ENCODE measurements around the gene UVRAG.

UVRAG gene

GRCh38 chr11:75820645-75821044 lies 5.6 kb downstream of the UVRAG start:
- H3K9ac ChIP-seq = no peak overlapping the region
- peaks cover 10% of the 10 kb centered on the region for H3K4me1 ChIP-seq
- no peak overlapping the region for H3K27ac ChIP-seq
- peaks cover 37% of the 10 kb centered on the region for H3K79me2 ChIP-seq
- H3K36me3 ChIP-seq (ENCODE audit: control insufficient read depth, insufficient read depth, low read length) = no peaks in the 10 kb centered on the region
- H3K4me2 ChIP-seq (ENCODE audit: low read length) = no peak overlapping the region
- no peaks in the 10 kb centered on the region for H3K27me3 ChIP-seq (ENCODE audit: control insufficient read depth, insufficient read depth, low read length)
- TF ChIP-seq CTCF (IDR thresholded peaks at IDR 0.05) = no peak
- no peak overlapping the region for H3K4me3 ChIP-seq (ENCODE audit: low read depth, low read length)
- no peak overlapping the region for H2AFZ ChIP-seq
- H3K9me3 ChIP-seq (ENCODE audit: control insufficient read depth, low read length) = no peaks in the 10 kb centered on the region

- Histone ChIP-seq H3K9ac (no peak overlapping the region), H3K9me3 (ENCODE audit: control insufficient read depth, low read length) (no peaks in the 10 kb centered on the region), H3K27ac (no peak overlapping the region), H2AFZ (no peak overlapping the region), H3K27me3 (ENCODE audit: control insufficient read depth, insufficient read depth, low read length) (no peaks in the 10 kb centered on the region), H3K79me2 (peaks cover 31% of the 10 kb centered on the region), H3K4me2 (ENCODE audit: low read length) (no peak overlapping the region), H3K36me3 (ENCODE audit: control insufficient read depth, insufficient read depth, low read length) (no peaks in the 10 kb centered on the region), H3K4me3 (ENCODE audit: low read depth, low read length) (no peak overlapping the region), H3K4me1 (peaks cover 6% of the 10 kb centered on the region)
- no peak for TF ChIP-seq CTCF (IDR thresholded peaks at IDR 0.05)
Observed at GRCh38 chr11:75821202-75821601, 6.2 kb downstream of the UVRAG start.

GRCh38 chr11:75822541-75822940 lies 7.5 kb downstream of the UVRAG start:
- no peak overlapping the region for H3K27ac ChIP-seq
- no peaks in the 10 kb centered on the region for H3K9me3 ChIP-seq (ENCODE audit: control insufficient read depth, low read length)
- H3K27me3 ChIP-seq (ENCODE audit: control insufficient read depth, insufficient read depth, low read length) = no peaks in the 10 kb centered on the region
- H2AFZ ChIP-seq = no peak overlapping the region
- peaks cover 24% of the 10 kb centered on the region for H3K79me2 ChIP-seq
- no peak overlapping the region for H3K9ac ChIP-seq
- H3K4me2 ChIP-seq (ENCODE audit: low read length) = no peak overlapping the region
- no peaks in the 10 kb centered on the region for H3K4me1 ChIP-seq
- no peak overlapping the region for H3K4me3 ChIP-seq (ENCODE audit: low read depth, low read length)
- no peak for TF ChIP-seq CTCF (IDR thresholded peaks at IDR 0.05)
- H3K36me3 ChIP-seq (ENCODE audit: control insufficient read depth, insufficient read depth, low read length) = no peaks in the 10 kb centered on the region

- H2AFZ ChIP-seq = no peak overlapping the region
- no peak overlapping the region for H3K4me3 ChIP-seq (ENCODE audit: low read depth, low read length)
- no peaks in the 10 kb centered on the region for H3K9me3 ChIP-seq (ENCODE audit: control insufficient read depth, low read length)
- H3K36me3 ChIP-seq (ENCODE audit: control insufficient read depth, insufficient read depth, low read length) = no peaks in the 10 kb centered on the region
- H3K79me2 ChIP-seq = peaks cover 24% of the 10 kb centered on the region
- TF ChIP-seq CTCF (IDR thresholded peaks at IDR 0.05) = no peak
- no peak overlapping the region for H3K27ac ChIP-seq
- no peaks in the 10 kb centered on the region for H3K4me1 ChIP-seq
- H3K9ac ChIP-seq = no peak overlapping the region
- H3K27me3 ChIP-seq (ENCODE audit: control insufficient read depth, insufficient read depth, low read length) = no peaks in the 10 kb centered on the region
- H3K4me2 ChIP-seq (ENCODE audit: low read length) = no peak overlapping the region
Observed at GRCh38 chr11:75823415-75823814, 8.4 kb downstream of the UVRAG start.

- H3K4me1 ChIP-seq = no peaks in the 10 kb centered on the region
- H3K27me3 ChIP-seq (ENCODE audit: control insufficient read depth, insufficient read depth, low read length) = no peaks in the 10 kb centered on the region
- H2AFZ ChIP-seq = no peak overlapping the region
- peaks cover 19% of the 10 kb centered on the region for H3K79me2 ChIP-seq
- H3K4me2 ChIP-seq (ENCODE audit: low read length) = no peak overlapping the region
- no peaks in the 10 kb centered on the region for H3K9me3 ChIP-seq (ENCODE audit: control insufficient read depth, low read length)
- H3K4me3 ChIP-seq (ENCODE audit: low read depth, low read length) = no peak overlapping the region
- H3K27ac ChIP-seq = no peak overlapping the region
- no peak overlapping the region for H3K9ac ChIP-seq
- TF ChIP-seq CTCF (IDR thresholded peaks at IDR 0.05) = no peak
- no peaks in the 10 kb centered on the region for H3K36me3 ChIP-seq (ENCODE audit: control insufficient read depth, insufficient read depth, low read length)
Observed at GRCh38 chr11:75823946-75824345, 8.9 kb downstream of the UVRAG start.

All from parathyroid adenoma (tissue), 2 donors.